ENCODE data around the gene FAM131A.

DNA sequence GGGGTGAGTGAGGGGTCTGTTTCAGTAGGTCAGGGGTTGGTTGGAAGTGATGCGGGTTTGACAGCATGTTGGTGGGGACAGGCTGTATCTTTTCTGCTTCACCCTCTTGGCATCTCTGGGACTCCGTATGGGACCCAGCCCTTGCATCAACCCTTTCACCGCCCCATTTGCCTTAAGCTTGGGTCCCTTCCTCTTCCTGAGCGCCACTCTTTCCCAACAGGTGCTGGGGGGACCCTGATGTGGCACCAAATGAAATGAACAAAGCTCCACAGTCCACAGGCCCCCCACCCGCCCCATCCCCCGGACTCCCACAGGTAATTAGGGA, 21.9 kb upstream of the FAM131A start:
- TF ChIP-seq, protein P1, sequence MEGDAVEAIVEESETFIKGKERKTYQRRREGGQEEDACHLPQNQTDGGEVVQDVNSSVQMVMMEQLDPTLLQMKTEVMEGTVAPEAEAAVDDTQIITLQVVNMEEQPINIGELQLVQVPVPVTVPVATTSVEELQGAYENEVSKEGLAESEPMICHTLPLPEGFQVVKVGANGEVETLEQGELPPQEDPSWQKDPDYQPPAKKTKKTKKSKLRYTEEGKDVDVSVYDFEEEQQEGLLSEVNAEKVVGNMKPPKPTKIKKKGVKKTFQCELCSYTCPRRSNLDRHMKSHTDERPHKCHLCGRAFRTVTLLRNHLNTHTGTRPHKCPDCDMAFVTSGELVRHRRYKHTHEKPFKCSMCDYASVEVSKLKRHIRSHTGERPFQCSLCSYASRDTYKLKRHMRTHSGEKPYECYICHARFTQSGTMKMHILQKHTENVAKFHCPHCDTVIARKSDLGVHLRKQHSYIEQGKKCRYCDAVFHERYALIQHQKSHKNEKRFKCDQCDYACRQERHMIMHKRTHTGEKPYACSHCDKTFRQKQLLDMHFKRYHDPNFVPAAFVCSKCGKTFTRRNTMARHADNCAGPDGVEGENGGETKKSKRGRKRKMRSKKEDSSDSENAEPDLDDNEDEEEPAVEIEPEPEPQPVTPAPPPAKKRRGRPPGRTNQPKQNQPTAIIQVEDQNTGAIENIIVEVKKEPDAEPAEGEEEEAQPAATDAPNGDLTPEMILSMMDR (IDR thresholded peaks at IDR 0.05): no peak
- no peak for TF ChIP-seq EZH2 (IDR thresholded peaks at IDR 0.05; ENCODE audit: borderline replicate concordance, insufficient read depth, low read depth, low read length, poor library complexity, severe bottlenecking)
